ENCODE data around the gene MYOT. TPM values are rescaled to one million over a fixed set of nuclear protein-coding genes. Genes with fewer than 3 reads are reported as not detected.

Gene MYOT
- total RNA-seq, 1 donor from 2014 or later, result not detected

DNA sequence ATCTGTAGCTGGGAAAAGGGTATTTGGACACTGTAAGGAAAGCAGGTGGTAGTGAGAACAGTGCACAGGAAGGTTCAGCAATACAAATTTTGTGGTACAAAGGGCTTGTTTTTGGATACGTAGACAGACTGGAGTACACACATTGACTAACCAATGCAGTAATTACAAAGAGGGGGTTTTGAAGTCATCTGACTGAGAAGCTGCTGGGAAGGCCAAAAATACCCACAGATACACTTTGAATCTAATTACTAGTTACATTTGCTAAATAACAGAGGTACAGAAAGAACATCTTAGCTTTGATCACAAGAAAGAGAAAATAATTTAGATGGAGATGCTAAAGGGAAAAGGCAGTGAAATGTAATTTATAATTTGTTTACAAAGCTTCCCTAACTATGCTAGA, 67.5 kb downstream of the MYOT start:
- H3K27me3 Mint-ChIP-seq (ENCODE audit: unreplicated experiment), result no peaks in the 10 kb centered on the region
- no peak for DNase-seq (ENCODE audit: extremely low spot score, unreplicated experiment)
- H3K4me1 Mint-ChIP-seq (ENCODE audit: unreplicated experiment), result peaks cover 19% of the 10 kb centered on the region
- H3K36me3 Mint-ChIP-seq (ENCODE audit: unreplicated experiment), result peaks cover 30% of the 10 kb centered on the region
- TF ChIP-seq, protein P1, sequence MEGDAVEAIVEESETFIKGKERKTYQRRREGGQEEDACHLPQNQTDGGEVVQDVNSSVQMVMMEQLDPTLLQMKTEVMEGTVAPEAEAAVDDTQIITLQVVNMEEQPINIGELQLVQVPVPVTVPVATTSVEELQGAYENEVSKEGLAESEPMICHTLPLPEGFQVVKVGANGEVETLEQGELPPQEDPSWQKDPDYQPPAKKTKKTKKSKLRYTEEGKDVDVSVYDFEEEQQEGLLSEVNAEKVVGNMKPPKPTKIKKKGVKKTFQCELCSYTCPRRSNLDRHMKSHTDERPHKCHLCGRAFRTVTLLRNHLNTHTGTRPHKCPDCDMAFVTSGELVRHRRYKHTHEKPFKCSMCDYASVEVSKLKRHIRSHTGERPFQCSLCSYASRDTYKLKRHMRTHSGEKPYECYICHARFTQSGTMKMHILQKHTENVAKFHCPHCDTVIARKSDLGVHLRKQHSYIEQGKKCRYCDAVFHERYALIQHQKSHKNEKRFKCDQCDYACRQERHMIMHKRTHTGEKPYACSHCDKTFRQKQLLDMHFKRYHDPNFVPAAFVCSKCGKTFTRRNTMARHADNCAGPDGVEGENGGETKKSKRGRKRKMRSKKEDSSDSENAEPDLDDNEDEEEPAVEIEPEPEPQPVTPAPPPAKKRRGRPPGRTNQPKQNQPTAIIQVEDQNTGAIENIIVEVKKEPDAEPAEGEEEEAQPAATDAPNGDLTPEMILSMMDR (IDR thresholded peaks at IDR 0.05), result no peak
- H3K9me3 Mint-ChIP-seq (ENCODE audit: unreplicated experiment), result no peaks in the 10 kb centered on the region
- no peak overlapping the region for H3K27ac Mint-ChIP-seq (ENCODE audit: unreplicated experiment)
- no peak overlapping the region for H3K4me3 Mint-ChIP-seq (ENCODE audit: unreplicated experiment)

DNA sequence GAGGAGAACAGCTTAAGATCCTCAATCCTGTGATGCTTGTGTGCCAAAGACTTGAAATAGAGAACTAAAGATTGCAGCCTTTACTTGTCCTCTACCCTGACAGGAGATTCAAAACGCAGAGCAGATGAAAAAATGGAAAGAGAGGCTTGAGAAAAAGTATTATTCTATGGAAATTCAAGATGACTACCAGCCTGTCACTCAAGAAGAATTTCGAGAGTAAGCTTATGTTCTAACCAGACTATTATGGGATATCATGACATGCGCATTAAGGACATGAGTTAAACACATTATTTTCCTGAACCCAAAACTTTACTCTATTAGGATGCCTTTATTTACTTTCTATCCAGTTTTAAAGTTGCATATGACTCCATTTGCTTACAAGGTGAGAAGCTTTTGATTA, 68.0 kb downstream of the MYOT start:
- H3K4me1 Mint-ChIP-seq (ENCODE audit: unreplicated experiment), result peaks cover 19% of the 10 kb centered on the region
- no peak for DNase-seq (ENCODE audit: extremely low spot score, unreplicated experiment)
- no peak overlapping the region for H3K4me3 Mint-ChIP-seq (ENCODE audit: unreplicated experiment)
- H3K9me3 Mint-ChIP-seq (ENCODE audit: unreplicated experiment), result no peaks in the 10 kb centered on the region
- no peaks in the 10 kb centered on the region for H3K27me3 Mint-ChIP-seq (ENCODE audit: unreplicated experiment)
- TF ChIP-seq, protein P1 (IDR thresholded peaks at IDR 0.05), result no peak
- H3K27ac Mint-ChIP-seq (ENCODE audit: unreplicated experiment), result no peak overlapping the region
- H3K36me3 Mint-ChIP-seq (ENCODE audit: unreplicated experiment), result peaks cover 35% of the 10 kb centered on the region

Other genes starting within 250 kb of the MYOT start
- gene KLHL3, start 131.8 kb upstream of the MYOT start, total RNA-seq, result 2.2 and 3.1 TPM in 2 replicates
- 43.3 TPM in 2 replicates for gene HNRNPA0, start 113.5 kb upstream of the MYOT start, total RNA-seq
- gene PKD2L2, start 21.6 kb downstream of the MYOT start, total RNA-seq, result not detected in 2 replicates
- gene FAM13B, start 165.2 kb downstream of the MYOT start, total RNA-seq, result 42.7 and 44.4 TPM in 2 replicates
- gene WNT8A, start 216.2 kb downstream of the MYOT start, total RNA-seq, result not detected in 2 replicates

All from osteocyte (in vitro differentiated cells).